ENCODE results near the gene PCDHGB7.
"Not testable (repeated sequence)": the region's sequence is repeated elsewhere in the genome, so short reads cannot be mapped to it uniquely, and the experiment has no call there.

The PCDHGB7 gene

GRCh38 chr5:141397756-141398551 is 19.5 kb upstream of the PCDHGB7 start, which contains the start of gene PCDHGB5:
Gene PCDHGB5, plus strand, starts transcription at chr5:141397947. Its CDS starts 181 bp downstream, at chr5:141398128.
- not testable (repeated sequence) for DNase-seq (ENCODE audit: low read depth)

GRCh38 chr5:141398608-141399007 is 18.9 kb upstream of the PCDHGB7 start:
- DNase-seq (ENCODE audit: low read depth) = no peak

- no peak for DNase-seq (ENCODE audit: low read depth)
These were observed 17.8 kb upstream of the PCDHGB7 start for GRCh38 chr5:141399555-141400258.

GRCh38 chr5:141402553-141403243 is 14.8 kb upstream of the PCDHGB7 start, which contains the start of gene PCDHGA9:
Gene PCDHGA9, plus strand, starts transcription at chr5:141402778. Its CDS starts 175 bp downstream, at chr5:141402953.
- no peak for DNase-seq (ENCODE audit: low read depth)

GRCh38 chr5:141403387-141403786 is 14.1 kb upstream of the PCDHGB7 start:
- no peak for DNase-seq (ENCODE audit: low read depth)

- not testable (repeated sequence) for DNase-seq (ENCODE audit: low read depth)
These were observed 9.5 kb upstream of the PCDHGB7 start, which contains the start of gene PCDHGB6 for GRCh38 chr5:141407790-141408505. Gene PCDHGB6, plus strand, starts transcription at chr5:141408021. Its CDS starts 182 bp downstream, at chr5:141408203.

- DNase-seq (ENCODE audit: low read depth) = no peak
These were observed 7.7 kb upstream of the PCDHGB7 start for GRCh38 chr5:141409598-141410306.

GRCh38 chr5:141411575-141411974 is 5.9 kb upstream of the PCDHGB7 start:
- no peak for DNase-seq (ENCODE audit: low read depth)

GRCh38 chr5:141412854-141413539 is 4.5 kb upstream of the PCDHGB7 start, which contains the start of gene PCDHGA10:
Gene PCDHGA10, plus strand, starts transcription at chr5:141412987. Its CDS starts 189 bp downstream, at chr5:141413176.
- peak; percentile 21 for DNase-seq (ENCODE audit: low read depth)

- DNase-seq (ENCODE audit: low read depth) = no peak
These were observed 3.9 kb upstream of the PCDHGB7 start for GRCh38 chr5:141413540-141414069.

- DNase-seq (ENCODE audit: low read depth) = not testable (repeated sequence)
These were observed 2.8 kb upstream of the PCDHGB7 start for GRCh38 chr5:141414548-141415274.

- not testable (repeated sequence) for DNase-seq (ENCODE audit: low read depth)
These were observed 2.2 kb upstream of the PCDHGB7 start for GRCh38 chr5:141415275-141415618.

- no peak for DNase-seq (ENCODE audit: low read depth)
These were observed 1.8 kb downstream of the PCDHGB7 start for GRCh38 chr5:141419074-141419880.

- DNase-seq (ENCODE audit: low read depth) = no peak
These were observed 3.5 kb downstream of the PCDHGB7 start, which contains the start of gene PCDHGA11 for GRCh38 chr5:141420855-141421488. Gene PCDHGA11, plus strand, starts transcription at chr5:141421051. Its CDS starts 177 bp downstream, at chr5:141421228.

- DNase-seq (ENCODE audit: low read depth) = no peak
These were observed 4.0 kb downstream of the PCDHGB7 start for GRCh38 chr5:141421489-141421855.

- DNase-seq (ENCODE audit: low read depth) = no peak
These were observed 5.3 kb downstream of the PCDHGB7 start for GRCh38 chr5:141422742-141423291.

GRCh38 chr5:141427783-141428426 is 10.4 kb downstream of the PCDHGB7 start:
- DNase-seq (ENCODE audit: low read depth) = no peak

Data from activated T-helper 1 cell treated with Interleukin-2 at 50 U/mL for 16 hours (primary cell).